K562 (cell line): Measurements from ENCODE around the gene MYMX. TPM values are rescaled to one million over a fixed set of nuclear protein-coding genes. Genes with fewer than 3 reads are reported as not detected.
A peak's percentile ranks its signal among the peaks of the same experiment; 100 is the strongest.

Experiments used
- CBX3 ChIP-seq, 2 experiments: IDR thresholded peaks; 1 replicate in 1 of 2; 2 replicates in 1 of 2; pipeline ENCODE4 v1.6.1; 2012; ENCODE audit warnings: inconsistent platforms in 2 of 2, low read length in 2 of 2, borderline replicate concordance in 1 of 2, control low read depth in 1 of 2
- E2F6 ChIP-seq, 2 experiments: IDR thresholded peaks; 2 replicates each; pipeline ENCODE4 v1.6.1; 2011; ENCODE audit warnings: borderline replicate concordance in 1 of 2, control low read depth in 1 of 2, low read depth in 1 of 2, low read length in 1 of 2, mild to moderate bottlenecking in 1 of 2, mixed read lengths in 1 of 2, moderate library complexity in 1 of 2; ENCODE audit not compliant: insufficient read depth in 1 of 2, insufficient read length in 1 of 2, poor library complexity in 1 of 2, severe bottlenecking in 1 of 2; ENCODE audit errors: extremely low read depth in 1 of 2
- HDAC8 ChIP-seq: fragments of 450-650 bp; IDR thresholded peaks from 2 replicates; pipeline ENCODE4 v1.6.1; 2016; ENCODE audit warnings: mild to moderate bottlenecking, missing genetic modification characterization, moderate library complexity, missing compliant biosample characterization
- JUN ChIP-seq, 2 experiments: sonication (generic) in 1 of 2; formaldehyde crosslinking in 1 of 2; IDR thresholded peaks; 2 replicates each; pipeline versions ENCODE4 v1.6.1 to v1.8.0; 2012 to 2022; ENCODE audit warnings: borderline replicate concordance in 2 of 2, mild to moderate bottlenecking in 2 of 2, improper control_type of control experiment in 1 of 2, low read depth in 1 of 2, low read length in 1 of 2, missing genetic modification reagents in 1 of 2
- KDM4B ChIP-seq, 2 experiments: fragments of 450-650 bp in 1 of 2; sonication (generic) in 1 of 2; IDR thresholded peaks; 2 replicates each; pipeline ENCODE4 v1.6.1; 2016 to 2017; ENCODE audit warnings: borderline replicate concordance in 2 of 2, antibody characterized with exemption in 1 of 2, low read depth in 1 of 2, mild to moderate bottlenecking in 1 of 2
- MEF2D ChIP-seq: conservative IDR thresholded peaks from 2 replicates; pipeline ENCODE4 v1.6.1; 2016; ENCODE audit warnings: low read depth, missing genetic modification characterization, missing compliant biosample characterization
- SMC3 ChIP-seq: conservative IDR thresholded peaks from 2 replicates; pipeline ENCODE4 v1.6.1; 2011; ENCODE audit warnings: low read depth, low read length, improper control_type of control experiment; ENCODE audit not compliant: insufficient read depth
- ZNF354B ChIP-seq: fragments of 250-450 bp; sonication (Bioruptor Pico); IDR thresholded peaks from 2 replicates; pipeline ENCODE4 v1.4.0; 2020
- ZNF518B ChIP-seq: fragments of 250-450 bp; sonication (Bioruptor Pico); IDR thresholded peaks from 2 replicates; pipeline ENCODE4 v1.5.0; 2021; ENCODE audit warnings: mild to moderate bottlenecking, moderate library complexity
- polyA plus RNA-seq, 8 experiments: library from polyadenylated mRNA; depleted of rRNA in 4 of 8; stranded (reverse) in 5 of 8; unstranded in 3 of 8; fragments of >200 nt; fragmentation: Nextera tagmentation in 2 of 8; fragmentation: Illumina TruSeq in 1 of 8; extraction: Ambion mirVana in 2 of 8; extraction: Trizol in 1 of 8; gene quantifications; 2 replicates each; pipeline versions ENCODE4 v1.2.1 to v1.2.3, GENCODE V29; 2011 to 2014; ENCODE audit warnings: inconsistent platforms in 1 of 8, missing spikeins in 1 of 8
- total RNA-seq, 7 experiments: library from RNA; depleted of rRNA in 6 of 7; stranded (reverse); fragments of >200 nt in 6 of 7; fragmentation: Illumina TruSeq in 2 of 7; extraction: Trizol in 2 of 7; gene quantifications; 2 replicates each; pipeline versions ENCODE4 v1.2.1 to v1.2.3, GENCODE V29; 2011 to 2021; ENCODE audit warnings: low replicate concordance in 1 of 7

Gene MYMX
- total and polyA plus RNA-seq, 9 of the 15 experiments (the other 6 are each of a cell fraction or from before 2014, with no cell fraction given), result 0.12 TPM; not detected in 8

GRCh38 chr6:44185953-44186634, 30.6 kb upstream of the MYMX start (continued):
- TF ChIP-seq E2F6 (IDR thresholded peaks at IDR 0.05; ENCODE audit: borderline replicate concordance in 1 of 2, extremely low read depth in 1 of 2, insufficient read depth in 1 of 2, insufficient read length in 1 of 2, low read depth in 1 of 2, low read length in 1 of 2, poor library complexity in 1 of 2, severe bottlenecking in 1 of 2) (peak in 1 of 2 experiments; percentile 20), CBX3 (IDR thresholded peaks at IDR 0.05; ENCODE audit: borderline replicate concordance in 1 of 2, low read length in 2 of 2) (no peak), MEF2D (tag) (no peak), KDM4B (IDR thresholded peaks at IDR 0.05; ENCODE audit: borderline replicate concordance in 2 of 2, low read depth in 1 of 2) (no peak), HDAC8 (tag) (0 out of 2 replicates have a peak, but pooled peaks have one; percentile 39), SMC3 (no peak), ZNF354B (CRISPR knock-in tag) (no peak), JUN (IDR thresholded peaks at IDR 0.05; ENCODE audit: borderline replicate concordance, low read depth, low read length) (no peak), JUN (CRISPR knock-in tag; IDR thresholded peaks at IDR 0.05; ENCODE audit: borderline replicate concordance) (no peak), ZNF518B (CRISPR knock-in tag) (no peak)
